ENCODE measurements around the gene CAMTA2.
A peak's percentile ranks its signal among the peaks of the same experiment; 100 is the strongest.

The CAMTA2 gene

DNA sequence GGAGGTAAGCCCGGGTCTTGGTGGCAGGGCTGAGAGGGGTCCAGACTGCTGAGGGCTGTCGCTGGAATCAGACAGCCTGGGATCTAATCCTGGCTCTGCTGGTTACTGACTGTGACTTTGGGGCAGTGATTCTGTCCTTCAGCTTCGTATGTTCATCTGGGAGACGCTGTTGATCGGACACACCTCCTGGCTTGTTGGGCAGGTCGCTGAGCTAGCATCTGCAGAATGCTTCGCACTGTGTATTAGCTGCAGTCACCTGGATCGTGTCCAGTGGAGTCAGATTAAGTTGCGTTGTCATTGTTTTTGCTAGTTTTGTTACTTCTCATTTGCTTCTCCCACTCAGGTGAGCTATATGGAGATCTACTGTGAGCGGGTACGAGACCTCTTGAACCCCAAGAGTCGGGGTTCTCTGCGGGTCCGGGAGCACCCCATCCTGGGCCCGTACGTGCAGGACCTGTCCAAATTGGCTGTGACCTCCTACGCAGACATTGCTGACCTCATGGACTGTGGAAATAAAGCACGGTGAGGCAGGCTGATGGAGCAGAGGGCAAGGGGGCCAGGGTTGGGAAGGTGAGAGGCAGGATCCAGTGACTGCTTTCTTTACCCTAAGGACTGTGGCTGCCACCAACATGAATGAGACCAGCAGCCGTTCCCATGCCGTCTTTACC, 14.8 kb upstream of the CAMTA2 start:
- DNase-seq (ENCODE audit: low spot score), result no peak

DNA sequence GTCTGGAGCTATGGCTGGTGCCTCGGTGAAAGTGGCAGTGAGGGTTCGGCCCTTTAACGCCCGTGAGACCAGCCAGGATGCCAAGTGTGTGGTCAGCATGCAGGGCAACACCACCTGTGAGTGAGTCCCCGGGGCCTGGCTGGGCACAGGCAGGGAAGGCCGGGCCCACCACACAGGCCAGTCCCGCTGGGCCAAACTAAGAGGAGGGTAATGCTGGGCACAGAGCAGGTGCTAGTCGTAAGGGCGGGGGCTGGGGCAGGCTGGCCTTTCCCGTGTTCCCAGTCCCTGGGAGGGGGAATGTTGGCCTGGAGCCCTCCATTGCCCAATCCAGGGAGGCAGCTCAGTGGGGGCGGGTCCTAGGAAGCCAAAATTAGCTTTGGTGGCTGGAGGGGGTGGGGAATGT, 12.8 kb upstream of the CAMTA2 start:
- DNase-seq (ENCODE audit: low spot score), result no peak

DNA sequence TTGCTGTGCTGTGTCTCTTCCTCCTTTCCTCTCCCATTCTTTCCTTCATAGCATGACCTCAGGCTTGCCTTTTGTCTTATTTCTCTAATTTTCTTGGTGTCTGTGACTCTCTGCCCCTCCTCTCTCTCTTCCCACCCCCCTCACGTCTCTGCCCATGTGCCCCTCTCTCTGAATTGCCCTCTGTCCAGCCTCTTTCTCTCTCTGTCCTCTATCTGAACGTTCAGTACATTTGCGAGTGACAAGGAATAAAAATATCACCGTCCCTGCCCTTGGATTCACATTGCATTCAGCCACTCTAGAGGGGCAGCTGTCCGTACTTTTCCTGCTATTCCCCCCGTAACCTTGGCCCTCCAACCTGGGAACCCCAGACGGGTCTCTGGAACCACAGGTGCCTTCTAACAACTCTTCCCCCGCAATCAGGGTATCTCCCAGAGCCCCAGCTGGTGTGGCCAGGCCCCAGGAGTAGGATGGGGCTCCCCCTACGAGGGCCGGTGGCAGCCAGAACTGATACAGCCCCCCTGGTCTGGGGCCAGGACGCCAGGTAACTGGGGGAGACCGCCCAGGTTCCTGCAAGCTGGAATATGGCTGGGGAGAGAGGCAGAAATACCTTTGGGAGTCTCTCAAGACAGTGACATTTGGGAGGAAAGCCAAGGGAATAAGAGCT, 12.1 kb upstream of the CAMTA2 start:
- DNase-seq (ENCODE audit: low spot score), result no peak

DNA sequence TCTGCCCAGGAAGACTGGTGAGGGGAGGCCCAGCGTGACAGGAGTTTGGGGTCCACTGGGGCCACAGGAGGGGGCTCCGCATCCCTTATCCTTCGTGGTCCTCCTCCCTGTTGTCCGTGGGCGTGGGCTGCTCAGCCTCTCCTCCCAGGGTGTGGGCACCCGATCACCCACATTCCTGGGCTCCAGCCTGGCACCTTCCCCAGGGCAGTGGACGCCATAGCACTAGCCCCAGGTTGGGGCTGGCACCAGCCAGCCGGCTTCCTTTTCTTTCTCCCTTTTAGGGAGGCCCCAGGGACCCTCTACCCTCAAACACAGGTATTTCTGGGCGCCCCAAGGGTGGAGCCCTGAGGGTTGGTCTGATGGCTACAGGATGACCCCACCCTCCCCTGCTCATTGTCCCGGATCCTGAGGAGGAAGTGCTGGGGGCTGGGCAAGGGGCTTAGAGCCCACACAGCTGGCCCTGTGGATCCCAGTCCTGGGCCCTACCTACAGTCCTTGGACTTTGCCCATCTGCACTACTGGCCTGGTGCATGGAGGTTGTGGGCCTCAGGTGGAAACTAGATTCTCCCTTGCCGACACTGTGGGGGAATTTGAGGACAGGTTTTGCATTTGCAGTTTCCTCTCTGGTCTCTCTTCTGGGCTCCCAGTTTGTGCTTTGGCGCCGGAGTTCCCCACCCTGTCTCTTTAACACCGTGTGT, 11.4 kb upstream of the CAMTA2 start:
- no peak for DNase-seq (ENCODE audit: low spot score)

DNA sequence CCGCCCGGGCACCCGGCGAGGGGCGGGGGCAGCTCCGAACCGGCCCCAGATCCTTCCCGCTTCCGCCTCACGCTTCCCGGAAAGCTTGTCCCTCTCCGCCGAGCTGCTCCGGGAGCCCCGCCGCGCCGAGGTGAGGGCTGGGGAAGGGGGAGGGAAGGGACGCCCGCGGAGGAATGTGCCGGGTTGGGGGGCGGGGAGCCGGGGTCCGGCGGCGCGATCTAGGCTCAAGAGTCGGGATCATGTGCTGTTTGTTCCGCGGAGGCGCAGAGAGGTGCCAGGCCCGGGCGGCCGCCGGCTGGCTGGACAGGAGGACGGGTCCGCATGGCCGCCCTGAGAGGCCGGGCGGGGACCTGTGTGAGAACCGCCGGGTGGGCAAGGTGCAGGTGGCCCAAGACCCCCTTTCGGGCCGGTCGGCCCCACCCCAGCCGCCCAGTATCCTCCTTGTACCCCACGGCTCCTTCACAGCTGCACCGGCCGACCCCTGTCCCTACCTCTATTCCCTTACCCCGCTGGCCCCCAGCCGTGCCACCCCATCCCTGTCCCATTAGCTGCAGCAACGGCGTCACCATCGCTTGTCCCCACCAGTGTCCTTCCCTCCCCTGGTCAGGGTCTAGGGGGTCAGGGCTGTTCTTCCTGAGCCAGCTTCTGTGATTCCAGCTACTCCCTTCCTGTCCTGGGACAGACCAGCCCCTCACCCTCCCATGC, 10.7 kb upstream of the CAMTA2 start:
- DNase-seq (ENCODE audit: low spot score), result no peak

DNA sequence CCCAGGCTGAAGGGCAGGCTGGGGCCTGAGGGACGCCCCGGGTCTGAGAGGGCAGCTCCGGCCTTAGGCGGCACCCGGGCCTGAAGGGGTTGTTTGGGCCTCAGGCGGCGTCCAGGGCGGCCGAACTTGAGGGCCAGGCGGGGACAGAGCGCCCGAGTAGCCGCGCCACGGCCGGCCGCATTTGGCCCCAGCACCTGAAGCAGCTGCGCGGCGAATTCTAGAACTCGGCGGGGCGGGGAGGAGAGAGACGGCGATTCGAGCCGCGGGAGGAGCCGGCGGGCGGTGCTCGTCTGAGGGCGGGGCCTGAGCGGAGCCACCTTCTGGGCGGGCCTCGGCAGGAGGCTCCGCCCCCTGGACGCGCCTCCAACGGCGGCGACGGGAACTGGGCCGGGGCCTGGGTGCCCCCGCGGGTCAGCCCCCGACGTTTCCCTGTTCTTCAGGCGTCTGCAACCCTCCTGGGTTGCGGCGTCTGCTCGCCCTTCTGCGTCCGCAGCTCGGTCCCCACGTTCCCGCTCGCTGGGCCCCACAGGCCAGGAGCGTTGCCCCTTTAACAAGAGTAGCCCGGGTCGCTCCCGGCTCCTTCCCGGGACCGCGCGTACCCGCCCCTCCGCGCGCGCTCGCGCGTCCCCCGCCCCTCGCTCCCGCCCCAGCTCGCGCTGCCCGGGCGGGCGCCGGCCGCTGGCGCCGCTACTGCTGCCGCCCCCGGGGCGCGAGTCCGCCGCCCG, 10.0 kb upstream of the CAMTA2 start, which contains the start of the genes INCA1 and KIF1C:
Gene INCA1 (minus strand): TSS at position 221 of the 725 bp plus-strand sequence. CDS start 3,085 bp downstream, outside the sequence.
Gene KIF1C (plus strand): TSS at position 649 of the 725 bp plus-strand sequence. CDS start 2,297 bp downstream, outside the sequence.
- DNase-seq (ENCODE audit: low spot score), result peak; percentile 91

DNA sequence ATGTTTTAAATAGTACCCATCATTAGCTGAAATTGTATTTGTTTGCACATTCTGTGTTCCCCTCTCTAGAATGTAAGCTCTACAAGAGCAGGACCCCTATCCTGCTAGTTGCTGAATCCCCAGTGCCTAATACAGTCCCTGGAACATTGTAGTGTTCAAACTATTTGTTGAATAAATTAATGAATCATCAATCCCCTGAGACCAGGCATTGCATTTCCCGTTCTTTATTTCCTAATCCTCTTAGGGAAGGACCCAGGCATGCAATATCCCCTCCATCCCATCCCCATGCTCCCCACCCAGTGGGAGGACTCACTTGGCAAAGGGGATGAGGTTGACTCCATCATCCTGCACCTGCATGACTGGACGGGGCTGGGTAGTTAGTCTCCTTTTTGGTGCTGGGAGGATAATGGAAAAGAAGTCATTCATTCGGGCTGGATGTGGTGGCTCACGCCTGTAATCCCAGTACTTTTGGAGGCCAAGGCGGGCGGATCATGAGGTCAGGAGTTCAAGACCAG, 6.7 kb upstream of the CAMTA2 start:
- no peak for DNase-seq (ENCODE audit: low spot score)

DNA sequence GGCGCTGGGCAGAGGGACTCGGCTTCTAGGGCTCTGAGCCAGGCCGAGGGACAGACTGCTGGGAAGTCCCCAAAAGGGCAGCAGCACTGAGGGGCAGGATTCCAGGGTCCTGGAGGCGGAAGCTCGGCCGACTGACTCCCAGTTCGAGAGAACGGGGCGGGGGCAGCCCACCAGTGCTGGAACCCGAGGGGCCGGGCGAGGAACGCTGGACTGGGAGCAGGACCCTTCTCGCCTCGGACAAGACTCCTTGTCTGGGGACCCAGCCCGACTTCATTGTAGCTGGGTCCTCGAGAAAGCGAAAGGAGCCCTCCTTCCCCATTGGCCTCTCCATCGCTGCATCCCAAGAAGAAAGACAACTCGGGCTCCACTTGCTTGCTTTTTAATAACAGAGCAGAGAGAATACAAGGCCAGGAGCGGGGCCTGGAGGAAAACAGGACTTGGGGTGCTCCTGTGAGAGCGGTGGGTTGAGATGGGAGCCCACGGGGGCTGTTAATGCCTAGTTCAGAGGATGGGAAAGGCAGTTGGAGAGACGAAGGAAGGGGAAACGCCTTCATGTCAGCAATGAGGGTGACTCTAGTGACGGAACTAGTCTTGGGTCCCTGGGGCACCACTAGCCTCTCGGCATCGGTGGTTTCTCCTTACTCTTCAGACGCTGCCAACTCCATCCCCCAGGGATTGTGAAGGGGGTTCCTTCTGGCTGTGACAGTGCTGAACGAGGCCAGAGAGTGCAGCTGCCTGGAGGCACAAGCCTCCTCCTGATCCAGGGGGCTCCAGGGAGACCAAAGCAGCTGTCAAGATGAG, 492 bp upstream of the CAMTA2 start:
- no peak for DNase-seq (ENCODE audit: low spot score)

DNA sequence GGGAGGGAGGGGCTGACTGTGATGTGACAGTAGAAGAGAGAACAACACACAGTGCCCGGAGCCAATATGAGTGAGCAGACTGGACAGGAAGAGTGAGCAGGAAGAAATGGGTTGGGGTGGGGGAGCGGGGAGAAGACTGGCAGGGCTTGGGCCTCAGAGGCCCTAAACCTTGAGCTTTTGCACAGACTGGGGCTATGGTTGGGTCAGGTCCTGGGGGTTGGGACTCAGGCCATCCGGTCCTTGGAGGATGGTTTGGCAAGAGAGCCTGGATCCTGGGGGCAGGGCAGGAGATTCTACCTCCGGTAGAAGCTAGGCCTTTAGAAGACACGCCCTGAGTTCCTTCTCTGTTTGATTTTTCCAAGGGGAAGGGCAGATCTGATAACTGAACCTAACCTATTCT, 1.1 kb downstream of the CAMTA2 start:
- DNase-seq (ENCODE audit: low spot score), result no peak

DNA sequence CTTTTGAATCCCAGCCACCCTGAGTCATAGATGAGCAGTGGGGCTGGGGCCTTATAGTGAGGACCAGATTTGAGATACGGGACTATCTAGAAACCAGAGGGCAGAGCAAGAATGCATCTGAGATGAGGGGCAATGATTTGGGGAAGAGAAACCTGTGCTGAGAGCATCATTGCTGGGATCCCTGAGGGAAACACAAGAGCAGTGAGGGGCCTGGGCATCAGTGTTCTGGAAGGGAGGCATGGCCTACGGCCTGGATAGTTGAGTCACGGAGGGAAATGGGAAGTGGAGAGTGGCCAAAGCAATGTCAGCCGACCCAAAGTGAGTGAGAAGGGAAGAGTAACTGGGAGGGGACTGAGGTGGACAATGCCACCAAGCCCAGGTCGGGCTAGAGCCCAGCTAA, 5.2 kb downstream of the CAMTA2 start:
- DNase-seq (ENCODE audit: low spot score), result no peak

DNA sequence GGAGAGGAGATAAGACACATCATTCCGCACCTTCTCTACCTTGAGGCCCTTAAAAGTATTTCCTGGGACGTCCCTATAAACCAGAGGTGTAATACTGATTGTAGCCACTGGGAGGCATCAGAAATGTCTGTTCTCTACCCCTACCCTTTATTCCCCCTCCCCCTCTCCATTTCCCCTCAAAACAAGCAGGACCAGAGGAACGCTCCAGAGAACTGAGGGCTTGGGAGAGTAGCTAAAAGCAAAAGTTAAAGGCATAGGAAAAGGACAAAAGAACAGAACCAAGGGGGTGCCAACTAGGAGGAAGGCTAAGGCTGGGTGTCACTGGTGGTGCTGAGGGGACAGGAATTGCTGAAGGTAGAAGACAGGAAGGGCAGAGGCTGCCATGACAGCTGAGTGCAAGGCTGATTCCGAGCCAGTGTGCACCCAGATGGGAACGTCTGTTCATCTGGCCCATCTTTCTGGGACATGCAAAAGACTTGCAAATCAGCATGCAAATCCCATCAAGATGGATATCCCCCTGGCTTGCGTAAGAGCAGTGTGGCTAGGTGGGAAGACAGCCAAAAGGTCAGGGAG, 6.7 kb downstream of the CAMTA2 start:
- peak; percentile 74 for DNase-seq (ENCODE audit: low spot score)

DNA sequence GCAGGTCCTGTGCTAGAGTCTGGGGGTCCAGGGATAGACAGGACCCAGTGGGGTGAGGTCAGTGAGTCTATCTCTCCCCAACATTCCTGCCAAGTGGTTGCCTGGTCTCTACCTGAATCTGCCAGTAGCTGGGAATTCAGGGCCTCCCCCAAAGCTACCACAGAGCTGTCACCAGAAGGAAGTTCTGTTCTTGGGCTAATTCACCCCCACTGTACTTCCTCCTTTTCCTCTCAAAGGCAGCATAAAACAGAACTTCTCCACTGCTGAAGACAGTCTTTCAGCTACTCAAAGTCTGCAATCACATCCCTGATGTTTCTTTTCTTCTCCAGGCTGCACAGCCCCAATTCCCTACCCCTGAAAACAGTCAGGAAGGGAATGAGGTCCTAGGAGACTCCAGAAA, 8.7 kb downstream of the CAMTA2 start:
- no peak for DNase-seq (ENCODE audit: low spot score)

DNA sequence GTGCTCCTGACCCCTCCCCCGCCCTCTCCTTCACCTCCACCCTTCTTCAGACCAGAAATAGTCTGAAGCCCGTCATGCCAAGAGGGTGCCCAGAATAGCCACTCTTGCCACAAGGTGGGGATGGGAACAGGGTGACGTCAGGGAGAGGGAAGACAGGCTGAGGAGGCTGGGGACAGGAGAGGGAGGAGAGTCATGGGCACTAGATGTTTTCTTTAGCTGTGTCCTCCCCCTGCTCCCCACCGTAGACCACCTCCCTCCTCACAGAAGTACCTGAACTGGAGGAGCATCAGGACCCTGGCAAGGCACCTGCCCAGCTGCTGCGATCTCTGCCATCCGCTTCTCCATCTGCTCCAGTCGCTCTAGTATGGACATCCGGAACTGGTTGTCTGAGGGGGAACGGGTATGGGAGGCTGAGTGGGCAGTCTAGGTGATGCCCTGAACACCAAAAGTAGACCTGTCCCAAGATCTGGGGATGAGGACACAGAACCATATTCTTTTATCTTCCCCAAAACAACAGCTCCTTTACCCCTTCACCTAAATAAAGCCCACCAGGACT, 13.3 kb downstream of the CAMTA2 start:
- no peak for DNase-seq (ENCODE audit: low spot score)

DNA sequence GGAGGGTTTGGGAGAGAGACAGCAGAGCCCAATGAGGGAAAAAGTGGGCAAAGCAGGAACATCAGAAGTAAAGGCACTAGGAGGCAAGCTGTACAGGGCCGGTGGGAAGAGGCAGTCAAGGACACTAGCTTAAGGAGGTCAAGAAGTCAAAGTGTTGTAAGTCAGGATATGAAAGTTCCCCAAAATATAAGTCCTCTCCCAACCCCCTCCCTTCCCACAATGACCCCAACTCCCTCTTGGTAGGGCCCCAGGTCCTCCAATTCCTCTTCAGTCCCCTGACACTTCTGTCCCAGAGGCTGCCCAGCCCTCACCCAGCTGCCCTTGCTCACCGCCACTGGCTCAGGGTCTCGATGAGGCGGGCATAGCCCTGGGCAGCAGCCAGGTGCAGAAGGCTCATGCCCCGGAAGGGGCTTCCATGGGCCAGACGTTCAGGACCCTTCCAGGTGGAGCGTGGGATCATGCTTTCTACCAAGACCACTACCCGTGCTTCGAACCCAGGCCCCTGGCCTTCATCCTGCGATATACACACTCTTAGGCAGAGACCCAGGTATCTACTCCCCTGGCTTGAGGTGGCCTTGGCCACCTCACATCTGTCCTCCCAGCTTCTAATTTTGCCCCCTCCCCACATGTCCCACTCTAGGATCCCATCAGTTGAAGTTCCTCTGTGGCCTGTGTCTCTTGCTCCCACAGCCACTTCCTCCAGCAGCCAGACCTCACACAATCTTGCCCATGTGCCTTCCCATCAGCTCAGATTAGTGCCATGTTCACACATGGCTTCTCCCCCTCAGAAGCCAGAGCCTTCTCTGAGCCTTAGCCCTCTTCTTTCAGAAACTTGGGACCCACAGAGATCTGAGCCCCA, 14.0 kb downstream of the CAMTA2 start:
- no peak for DNase-seq (ENCODE audit: low spot score)

DNA sequence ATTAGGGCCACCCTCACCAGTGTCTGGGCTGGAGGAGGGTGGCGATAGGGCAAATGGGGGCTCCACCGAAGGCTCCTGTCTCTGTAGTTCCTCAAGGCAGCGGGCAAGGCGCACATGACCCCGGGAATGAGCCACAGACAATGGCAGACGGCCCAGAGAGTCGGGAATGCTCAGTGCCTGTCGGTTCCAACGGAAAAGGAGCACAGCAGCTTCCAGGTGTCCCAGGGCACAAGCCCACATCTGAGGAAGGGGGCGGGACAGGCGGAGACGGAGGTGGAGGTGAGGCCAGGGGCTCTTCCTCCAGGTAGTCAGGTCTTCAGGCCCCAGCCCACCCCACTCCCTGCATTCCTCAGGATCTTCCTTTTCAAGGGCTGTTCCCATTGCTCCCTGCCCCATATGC, 14.7 kb downstream of the CAMTA2 start:
- no peak for DNase-seq (ENCODE audit: low spot score)

DNA sequence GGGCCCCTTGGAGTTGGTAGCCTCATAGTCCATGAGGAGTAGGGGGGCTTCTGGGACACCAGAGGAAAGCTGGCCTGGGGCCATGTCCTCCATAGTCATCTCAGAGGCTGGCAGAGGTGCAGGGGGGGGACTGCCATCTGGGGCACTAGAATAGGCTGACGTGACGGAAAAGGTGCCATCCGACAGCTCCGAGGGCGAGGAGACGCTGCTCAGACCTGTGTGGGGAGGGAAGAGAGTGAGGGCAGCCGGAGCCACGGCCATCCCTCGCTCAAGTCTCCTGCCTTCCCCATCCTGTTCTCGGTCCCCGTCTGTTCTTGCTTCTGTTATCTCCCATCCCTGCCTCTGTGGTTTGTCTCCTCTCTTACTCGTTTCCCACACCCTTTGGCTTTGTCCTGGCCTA, 15.2 kb downstream of the CAMTA2 start:
- no peak for DNase-seq (ENCODE audit: low spot score)

DNA sequence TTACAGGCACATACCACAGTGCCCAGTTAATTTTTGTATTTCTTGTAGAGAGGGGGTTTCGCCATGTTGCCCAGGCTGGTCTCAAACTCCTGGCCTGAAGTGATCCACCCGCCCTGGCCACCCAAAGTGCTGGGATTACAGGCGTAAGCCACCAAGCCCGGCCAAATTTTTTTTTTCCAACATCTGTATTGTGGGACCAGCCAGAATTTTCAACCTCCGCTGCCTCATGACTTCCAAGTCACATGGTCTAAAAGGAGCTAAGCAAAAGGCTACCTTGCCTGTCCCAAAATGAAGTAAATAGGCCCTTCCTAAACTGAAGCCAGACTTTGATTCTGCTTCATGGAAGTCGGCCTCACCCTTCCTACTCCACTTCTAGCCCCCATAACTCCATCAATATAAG, 15.6 kb downstream of the CAMTA2 start:
- no peak for DNase-seq (ENCODE audit: low spot score)

DNA sequence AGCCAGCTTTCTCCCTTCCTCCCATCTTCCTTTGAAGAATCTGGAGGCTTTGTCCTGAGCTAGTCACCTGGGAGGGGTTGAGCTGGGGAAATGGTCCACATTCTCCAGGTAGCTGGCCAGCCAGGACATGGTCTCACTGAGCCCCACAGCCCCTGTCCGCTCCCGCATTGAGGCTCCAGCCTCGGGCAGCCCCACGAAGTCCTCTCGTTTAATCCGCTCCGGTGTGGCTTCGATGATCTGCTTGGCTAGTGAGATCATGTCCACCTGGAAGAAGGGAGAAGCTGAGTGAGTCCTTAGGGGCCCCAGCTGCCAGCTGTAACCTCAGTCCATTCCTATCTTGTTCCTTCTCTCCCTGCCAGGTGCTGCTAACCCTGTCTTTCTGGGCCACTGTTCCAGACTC, 17.2 kb downstream of the CAMTA2 start:
- DNase-seq (ENCODE audit: low spot score), result no peak

DNA sequence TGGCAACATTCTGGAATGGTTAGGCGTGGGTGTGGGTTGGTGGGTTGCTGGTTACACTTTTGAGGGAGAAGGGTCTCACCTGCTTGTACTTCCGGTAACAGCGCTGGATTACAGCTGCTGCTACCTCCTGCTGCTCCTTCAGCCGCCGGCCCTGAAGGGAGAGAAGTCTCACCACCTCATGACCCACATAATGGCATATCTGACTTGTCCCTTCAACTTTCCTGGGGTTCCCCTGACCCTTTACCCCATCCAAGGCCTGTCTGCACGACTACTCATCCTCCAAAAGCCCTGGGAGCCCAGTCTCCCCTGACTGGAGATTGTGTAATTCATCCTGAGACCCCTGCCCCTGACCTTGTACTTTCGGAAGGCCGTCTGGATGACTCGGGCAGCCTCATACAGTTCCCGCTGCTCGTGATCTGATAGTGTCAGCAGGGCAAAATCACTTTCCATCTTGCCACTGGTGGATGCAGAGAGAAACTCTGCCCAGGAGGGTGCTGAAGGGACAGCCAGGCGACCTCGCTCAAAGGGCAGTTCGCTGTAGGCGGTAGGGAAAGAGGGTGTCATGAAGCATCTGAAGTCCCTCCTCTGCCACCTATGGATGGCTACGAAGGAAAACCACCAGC, 17.8 kb downstream of the CAMTA2 start:
- DNase-seq (ENCODE audit: low spot score), result no peak

Measured in CD4-positive, alpha-beta T cell treated with Interleukin-2 at 100 ng/mL for 4 hours (primary cell).